ENCODE results near the gene ALX3.
A peak's percentile ranks its signal among the peaks of the same experiment; 100 is the strongest.

Gene ALX3

DNA sequence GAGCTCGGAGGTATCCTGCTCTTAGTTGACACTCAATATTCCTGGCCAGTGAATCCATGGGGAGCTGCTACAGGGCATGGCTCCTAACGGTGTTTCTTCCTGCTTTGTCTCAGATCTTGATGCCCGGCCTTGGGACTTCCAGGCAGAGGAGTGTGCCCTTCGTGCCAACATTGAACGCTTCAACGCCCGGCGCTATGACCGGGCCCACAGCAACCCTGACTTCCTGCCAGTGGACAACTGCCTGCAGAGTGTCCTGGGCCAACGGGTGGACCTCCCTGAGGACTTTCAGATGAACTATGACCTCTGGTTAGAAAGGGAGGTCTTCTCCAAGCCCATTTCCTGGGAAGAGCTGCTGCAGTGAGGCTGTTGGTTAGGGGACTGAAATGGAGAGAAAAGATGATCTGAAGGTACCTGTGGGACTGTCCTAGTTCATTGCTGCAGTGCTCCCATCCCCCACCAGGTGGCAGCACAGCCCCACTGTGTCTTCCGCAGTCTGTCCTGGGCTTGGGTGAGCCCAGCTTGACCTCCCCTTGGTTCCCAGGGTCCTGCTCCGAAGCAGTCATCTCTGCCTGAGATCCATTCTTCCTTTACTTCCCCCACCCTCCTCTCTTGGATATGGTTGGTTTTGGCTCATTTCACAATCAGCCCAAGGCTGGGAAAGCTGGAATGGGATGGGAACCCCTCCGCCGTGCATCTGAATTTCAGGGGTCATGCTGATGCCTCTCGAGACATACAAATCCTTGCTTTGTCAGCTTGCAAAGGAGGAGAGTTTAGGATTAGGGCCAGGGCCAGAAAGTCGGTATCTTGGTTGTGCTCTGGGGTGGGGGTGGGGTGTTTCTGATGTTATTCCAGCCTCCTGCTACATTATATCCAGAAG is 16.7 kb downstream of the ALX3 start:
- H3K4me3 ChIP-seq (ENCODE audit: low read length): no peak overlapping the region
- TF ChIP-seq, protein P1, sequence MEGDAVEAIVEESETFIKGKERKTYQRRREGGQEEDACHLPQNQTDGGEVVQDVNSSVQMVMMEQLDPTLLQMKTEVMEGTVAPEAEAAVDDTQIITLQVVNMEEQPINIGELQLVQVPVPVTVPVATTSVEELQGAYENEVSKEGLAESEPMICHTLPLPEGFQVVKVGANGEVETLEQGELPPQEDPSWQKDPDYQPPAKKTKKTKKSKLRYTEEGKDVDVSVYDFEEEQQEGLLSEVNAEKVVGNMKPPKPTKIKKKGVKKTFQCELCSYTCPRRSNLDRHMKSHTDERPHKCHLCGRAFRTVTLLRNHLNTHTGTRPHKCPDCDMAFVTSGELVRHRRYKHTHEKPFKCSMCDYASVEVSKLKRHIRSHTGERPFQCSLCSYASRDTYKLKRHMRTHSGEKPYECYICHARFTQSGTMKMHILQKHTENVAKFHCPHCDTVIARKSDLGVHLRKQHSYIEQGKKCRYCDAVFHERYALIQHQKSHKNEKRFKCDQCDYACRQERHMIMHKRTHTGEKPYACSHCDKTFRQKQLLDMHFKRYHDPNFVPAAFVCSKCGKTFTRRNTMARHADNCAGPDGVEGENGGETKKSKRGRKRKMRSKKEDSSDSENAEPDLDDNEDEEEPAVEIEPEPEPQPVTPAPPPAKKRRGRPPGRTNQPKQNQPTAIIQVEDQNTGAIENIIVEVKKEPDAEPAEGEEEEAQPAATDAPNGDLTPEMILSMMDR (conservative IDR thresholded peaks at IDR 0.05; ENCODE audit: low read length): peak; percentile 96
- peak; percentile 38 for DNase-seq (ENCODE audit: low read depth)

GRCh38 chr1:110051262-110051648 is 19.2 kb downstream of the ALX3 start:
- no peak overlapping the region for H3K4me3 ChIP-seq (ENCODE audit: low read length)
- DNase-seq (ENCODE audit: low read depth): peak; percentile 61
- TF ChIP-seq, protein P1 (conservative IDR thresholded peaks at IDR 0.05; ENCODE audit: low read length): no peak

DNA sequence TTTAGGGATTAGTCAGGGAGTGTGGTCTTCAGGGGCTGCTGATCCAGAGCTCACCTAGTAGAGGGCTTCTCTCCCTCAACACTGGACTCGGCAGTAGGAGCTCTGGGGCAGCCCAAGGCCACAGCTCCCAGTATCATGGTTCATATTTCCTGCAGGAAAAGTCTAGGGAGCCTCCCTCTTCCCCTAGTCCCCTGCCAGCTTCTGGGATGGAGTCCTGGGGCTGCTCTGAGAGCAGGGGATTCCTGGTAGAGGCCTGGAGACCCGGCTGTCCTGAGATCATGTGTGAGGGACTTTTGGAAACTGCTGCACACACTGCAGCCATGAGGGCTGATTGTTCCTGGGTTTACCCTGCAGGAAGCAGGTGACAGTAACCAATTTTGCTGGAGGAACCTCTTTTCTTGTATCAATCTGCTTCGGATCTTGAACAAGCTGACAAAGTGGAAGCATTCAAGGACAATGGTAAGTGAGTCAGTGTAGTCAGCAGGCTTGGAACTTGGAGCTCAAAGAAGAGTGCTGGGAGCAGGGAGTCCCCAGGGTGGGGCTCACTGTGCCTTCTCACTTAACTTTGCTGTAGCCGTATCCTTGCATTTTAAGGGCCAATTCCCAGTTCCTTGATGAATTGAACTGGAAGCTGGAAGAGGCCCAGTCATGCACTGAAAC is 19.7 kb downstream of the ALX3 start:
- DNase-seq (ENCODE audit: low read depth): peak; percentile 46
- no peak overlapping the region for H3K4me3 ChIP-seq (ENCODE audit: low read length)
- TF ChIP-seq, protein P1 (conservative IDR thresholded peaks at IDR 0.05; ENCODE audit: low read length): no peak

DNA sequence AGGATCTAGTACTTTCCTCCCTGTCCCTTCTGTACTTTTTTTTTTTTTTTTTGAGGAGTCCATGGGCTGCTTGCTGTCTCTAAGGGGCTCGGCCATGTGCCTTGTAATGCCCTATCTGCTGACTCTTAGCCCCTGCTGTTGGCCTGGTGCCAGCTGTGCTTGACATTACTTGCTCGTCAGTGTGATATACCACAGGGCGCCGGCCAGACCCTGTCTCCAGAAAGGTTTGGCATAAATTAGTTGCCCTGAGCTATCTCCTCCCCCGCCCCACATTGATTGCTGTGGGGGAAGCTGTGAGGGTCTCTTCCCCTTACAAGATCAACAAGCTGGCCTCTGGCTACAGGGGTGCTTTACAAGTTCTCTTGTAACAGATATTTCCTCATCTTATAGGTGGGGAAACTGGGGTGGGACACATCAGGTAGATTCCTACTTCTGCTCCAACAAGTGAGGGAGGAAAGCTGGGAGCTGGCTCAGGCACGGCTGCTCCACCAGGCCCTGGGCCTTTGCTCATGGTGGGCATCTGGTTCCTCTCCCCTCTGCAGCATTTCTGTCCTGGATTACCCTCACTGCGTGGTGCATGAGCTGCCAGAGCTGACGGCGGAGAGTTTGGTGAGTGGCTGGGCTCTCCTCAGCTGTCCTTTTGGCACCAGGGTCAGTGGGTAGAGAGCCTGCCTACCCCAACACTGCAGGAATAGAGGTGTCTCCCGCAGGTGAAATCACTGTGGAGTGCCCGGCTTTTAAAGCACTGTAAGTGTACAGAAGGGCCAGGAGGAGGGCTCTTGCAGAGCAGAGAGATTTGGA is 20.5 kb downstream of the ALX3 start:
- TF ChIP-seq, protein P1 (conservative IDR thresholded peaks at IDR 0.05; ENCODE audit: low read length): no peak
- no peak for DNase-seq (ENCODE audit: low read depth)
- H3K4me3 ChIP-seq (ENCODE audit: low read length): no peak overlapping the region

GRCh38 chr1:110048923-110049601 is 21.4 kb downstream of the ALX3 start:
- TF ChIP-seq, protein P1 (conservative IDR thresholded peaks at IDR 0.05; ENCODE audit: low read length): no peak
- DNase-seq (ENCODE audit: low read depth): no peak
- H3K4me3 ChIP-seq (ENCODE audit: low read length): no peak overlapping the region

- TF ChIP-seq, protein P1 (conservative IDR thresholded peaks at IDR 0.05; ENCODE audit: low read length): no peak
- no peak for DNase-seq (ENCODE audit: low read depth)
- no peak overlapping the region for H3K4me3 ChIP-seq (ENCODE audit: low read length)
These were observed 22.2 kb downstream of the ALX3 start for GRCh38 chr1:110048240-110048639.

Data from AG10803 (cell line).